Activated naive CD8-positive, alpha-beta T cell treated with anti-CD3 and anti-CD28 coated beads for 36 hours (primary cell): Measurements from ENCODE around the gene TTC16. TPM values are rescaled to one million over a fixed set of nuclear protein-coding genes. Genes with fewer than 3 reads are reported as not detected.
A peak's percentile ranks its signal among the peaks of the same experiment; 100 is the strongest.

Experiments used
- DNase-seq: peaks from one replicate; pipeline ENCODE4 v3.0.0; 2021
- H3K27ac Mint-ChIP-seq: one replicate; pipeline ENCODE4 v1.8.0; 2022; ENCODE audit warnings: mild to moderate bottlenecking, moderate library complexity, mixed read lengths
- H3K27me3 Mint-ChIP-seq: one replicate; pipeline ENCODE4 v1.8.0; 2022; ENCODE audit warnings: mild to moderate bottlenecking, mixed read lengths
- H3K36me3 Mint-ChIP-seq: one replicate; pipeline ENCODE4 v1.8.0; 2021; ENCODE audit warnings: mild to moderate bottlenecking, mixed read lengths
- H3K4me1 Mint-ChIP-seq: one replicate; pipeline ENCODE4 v1.8.0; 2021; ENCODE audit warnings: mixed read lengths
- H3K4me3 Mint-ChIP-seq: one replicate; pipeline ENCODE4 v1.8.0; 2022; ENCODE audit warnings: mild to moderate bottlenecking, moderate library complexity, mixed read lengths
- H3K9me3 Mint-ChIP-seq: one replicate; pipeline ENCODE4 v1.8.0; 2022; ENCODE audit warnings: mixed read lengths
- total RNA-seq, 2 experiments: library from RNA; stranded (reverse); gene quantifications; one replicate each; pipeline ENCODE4 v1.2.3, GENCODE V29; 2021

TTC16 gene, protein sequence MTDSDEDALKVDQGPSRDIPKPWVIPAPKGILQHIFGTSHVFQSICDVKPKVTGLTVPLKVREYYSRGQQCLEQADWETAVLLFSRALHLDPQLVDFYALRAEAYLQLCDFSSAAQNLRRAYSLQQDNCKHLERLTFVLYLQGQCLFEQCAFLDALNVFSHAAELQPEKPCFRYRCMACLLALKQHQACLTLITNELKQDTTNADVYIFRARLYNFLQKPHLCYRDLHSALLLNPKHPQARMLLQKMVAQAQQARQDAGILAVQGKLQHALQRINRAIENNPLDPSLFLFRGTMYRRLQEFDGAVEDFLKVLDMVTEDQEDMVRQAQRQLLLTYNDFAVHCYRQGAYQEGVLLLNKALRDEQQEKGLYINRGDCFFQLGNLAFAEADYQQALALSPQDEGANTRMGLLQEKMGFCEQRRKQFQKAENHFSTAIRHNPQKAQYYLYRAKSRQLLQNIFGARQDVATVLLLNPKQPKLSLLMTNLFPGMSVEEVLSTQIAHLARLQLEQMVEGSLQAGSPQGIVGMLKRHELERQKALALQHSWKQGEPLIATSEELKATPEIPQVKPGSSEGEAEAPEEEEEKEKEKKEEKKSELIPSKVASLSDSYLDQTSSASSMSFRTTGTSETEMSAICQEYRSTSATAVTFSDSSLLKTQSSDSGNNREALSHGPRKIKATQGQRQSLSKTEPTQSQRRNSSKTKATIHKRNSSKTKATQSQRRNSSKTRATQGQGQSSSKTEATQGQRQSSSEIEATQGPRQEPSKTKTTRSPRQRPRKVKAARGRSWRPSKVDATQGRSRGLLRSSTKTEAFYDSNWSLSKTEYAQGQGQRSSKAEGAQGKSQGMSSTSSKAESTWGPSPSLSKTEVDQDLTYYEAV
- 1 to 10 TPM; 1.3 to 1.4 TPM for total RNA-seq

DNA sequence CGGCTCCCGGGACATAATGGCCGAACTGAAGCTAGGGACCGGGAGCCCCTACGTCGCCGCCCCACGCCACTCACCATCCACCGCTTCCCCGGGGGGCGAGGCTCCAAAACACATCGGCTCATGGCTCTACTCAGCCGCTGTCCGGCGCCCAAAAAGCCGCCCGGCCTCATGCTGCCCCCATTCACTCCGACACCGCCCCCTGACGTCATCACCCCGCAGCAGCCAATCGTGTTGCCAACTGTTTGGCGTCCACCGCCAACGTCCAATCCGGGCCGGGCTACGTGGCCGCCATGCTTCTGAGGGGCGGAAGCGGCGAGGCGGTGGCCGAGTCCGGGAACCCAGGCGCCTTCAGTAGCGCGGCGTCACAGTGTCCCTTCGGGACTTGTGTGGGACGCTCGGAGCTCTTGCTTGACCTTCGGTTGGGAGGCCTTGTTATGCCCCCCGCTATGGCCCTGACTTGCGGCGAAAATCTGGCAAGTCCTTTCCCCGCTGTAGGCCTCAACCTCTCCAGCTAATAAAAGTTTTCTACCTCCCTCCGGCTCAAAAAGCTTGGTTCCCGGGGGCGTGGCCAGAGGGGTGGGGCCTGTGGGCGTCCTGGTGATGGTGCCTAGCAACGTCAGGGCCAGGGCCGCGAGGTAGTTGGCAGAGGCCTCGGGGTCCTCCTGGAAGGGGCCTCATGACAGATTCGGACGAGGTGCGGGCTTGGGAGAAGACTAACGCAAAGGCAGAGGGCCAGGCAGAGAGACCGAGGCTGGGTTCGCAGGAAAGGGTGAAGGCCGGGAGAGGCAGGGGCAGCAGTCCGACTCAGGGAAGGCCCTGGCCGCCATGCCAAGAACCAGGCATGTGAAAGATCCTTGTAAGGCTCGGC, at the start of gene TTC16, which contains the start of gene PTRH1:
TTC16 (plus strand) TSS at position 610 of the 868 bp plus-strand sequence; CDS start at position 677, 67 bp downstream.
PTRH1 (minus strand) TSS at position 194 of the 868 bp plus-strand sequence; CDS start at position 170, 24 bp downstream.
- Mint-ChIP-seq H3K36me3 (no peaks in the 10 kb centered on the region), H3K4me1 (peaks cover 27% of the 10 kb centered on the region), H3K4me3 (peak within 1 kb of the TSS; percentile 97), H3K27me3 (no peaks in the 10 kb centered on the region), H3K27ac (peak within 1 kb of the TSS; percentile 92), H3K9me3 (no peaks in the 10 kb centered on the region)
- peak; percentile 99 for DNase-seq

DNA sequence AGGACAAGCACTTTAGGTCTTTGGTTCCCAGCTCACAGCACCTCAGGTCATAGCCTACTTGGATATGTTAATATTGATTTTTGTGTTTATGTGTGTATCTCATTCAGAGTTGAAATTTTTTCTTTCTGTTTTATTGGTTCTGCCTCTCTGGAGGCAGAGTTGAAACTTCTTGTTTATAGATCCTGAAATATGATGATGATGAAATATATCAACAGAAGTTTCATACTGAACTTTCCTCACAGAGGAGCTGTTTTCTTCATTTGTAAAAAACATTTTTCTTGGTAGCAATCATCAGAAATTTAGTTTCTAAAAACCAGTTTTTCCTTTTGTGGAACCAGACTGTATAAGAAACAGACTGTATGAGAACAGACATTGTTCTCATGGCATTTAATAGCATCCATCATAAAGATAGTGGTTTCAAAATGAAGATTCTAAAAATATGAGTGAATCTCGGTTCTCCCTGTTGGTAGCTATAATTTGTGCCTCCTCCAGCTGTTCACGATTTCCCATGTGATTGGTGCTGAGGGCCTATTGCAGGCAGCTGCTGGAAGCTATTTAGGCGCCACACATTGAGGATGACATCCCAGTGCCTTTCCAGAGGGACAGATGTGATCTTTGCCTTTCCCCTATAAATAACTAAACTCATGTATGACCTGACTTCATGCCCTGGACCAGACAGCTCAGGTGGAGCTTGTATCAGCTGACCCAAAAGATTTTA, 48.6 kb upstream of the TTC16 start:
- Mint-ChIP-seq H3K27me3 (no peaks in the 10 kb centered on the region), H3K27ac (no peak overlapping the region), H3K4me3 (no peak overlapping the region), H3K9me3 (no peaks in the 10 kb centered on the region), H3K36me3 (no peaks in the 10 kb centered on the region), H3K4me1 (no peaks in the 10 kb centered on the region)
- DNase-seq, result no peak

DNA sequence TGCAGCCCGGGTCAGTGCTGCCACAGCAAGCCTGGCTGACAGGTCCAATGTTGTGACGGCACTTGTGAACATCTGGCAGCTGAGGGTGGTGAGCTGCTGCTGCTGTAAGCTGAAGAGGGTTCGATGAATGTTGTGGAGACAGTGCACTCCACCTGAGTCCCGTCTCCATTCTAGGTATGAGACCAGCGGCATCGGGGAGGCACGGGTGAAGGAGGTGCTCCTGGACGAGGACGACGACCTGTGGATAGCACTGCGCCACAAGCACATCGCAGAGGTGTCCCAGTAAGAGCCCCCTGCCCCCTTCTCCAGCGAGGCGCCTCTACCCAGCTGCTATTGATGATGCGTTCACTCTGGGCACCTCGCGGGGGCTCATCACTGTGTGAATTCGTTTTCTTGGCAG, 48.0 kb upstream of the TTC16 start:
- Mint-ChIP-seq H3K4me3 (no peak overlapping the region), H3K27ac (no peak overlapping the region), H3K4me1 (no peaks in the 10 kb centered on the region), H3K9me3 (no peaks in the 10 kb centered on the region), H3K36me3 (no peaks in the 10 kb centered on the region), H3K27me3 (no peaks in the 10 kb centered on the region)
- no peak for DNase-seq

DNA sequence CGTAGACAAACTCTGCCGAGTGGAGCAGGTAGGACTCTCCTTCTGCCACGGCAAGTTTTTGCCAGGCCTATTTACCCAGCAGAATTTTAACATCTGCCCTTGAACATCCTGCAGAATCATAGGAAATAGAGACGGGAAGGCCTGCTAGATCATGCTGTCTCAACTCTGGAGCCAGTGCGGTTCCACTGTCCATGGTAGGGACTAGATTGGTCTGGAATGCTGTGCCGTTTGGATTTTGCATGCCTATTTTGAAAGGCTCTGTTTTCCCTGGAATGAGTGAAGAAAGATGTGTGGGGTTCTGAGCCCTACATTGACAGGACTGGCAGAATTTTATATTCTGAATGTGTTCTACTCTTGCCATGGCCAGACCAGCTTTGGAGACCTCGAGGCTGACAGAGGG, 42.6 kb upstream of the TTC16 start:
- H3K9me3 Mint-ChIP-seq, result no peaks in the 10 kb centered on the region
- no peak for DNase-seq
- no peak overlapping the region for H3K27ac Mint-ChIP-seq
- H3K4me3 Mint-ChIP-seq, result no peak overlapping the region
- no peaks in the 10 kb centered on the region for H3K27me3 Mint-ChIP-seq
- H3K4me1 Mint-ChIP-seq, result no peaks in the 10 kb centered on the region
- H3K36me3 Mint-ChIP-seq, result peaks cover 2% of the 10 kb centered on the region

DNA sequence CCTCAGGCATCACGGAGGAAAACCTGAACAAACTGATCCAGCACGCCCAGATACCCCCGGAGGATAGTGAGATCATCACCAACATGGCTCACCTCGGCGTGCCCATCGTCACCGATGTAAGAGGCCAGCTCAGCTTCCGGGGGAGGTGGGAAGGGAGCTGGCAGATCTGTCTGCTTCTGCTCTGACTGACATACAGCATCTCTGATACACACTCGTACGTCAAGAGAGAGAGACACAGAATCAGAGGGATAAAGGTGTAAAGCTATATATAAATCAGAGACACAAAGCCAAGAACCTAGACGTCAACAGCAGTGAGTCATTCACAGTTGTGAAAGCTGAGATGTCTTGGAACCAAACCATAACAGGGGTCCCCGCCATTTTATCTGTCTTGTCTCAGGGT, 39.2 kb upstream of the TTC16 start:
- no peak overlapping the region for H3K27ac Mint-ChIP-seq
- no peak for DNase-seq
- H3K4me1 Mint-ChIP-seq, result no peaks in the 10 kb centered on the region
- H3K36me3 Mint-ChIP-seq, result peaks cover 4% of the 10 kb centered on the region
- no peaks in the 10 kb centered on the region for H3K27me3 Mint-ChIP-seq
- H3K9me3 Mint-ChIP-seq, result no peaks in the 10 kb centered on the region
- no peak overlapping the region for H3K4me3 Mint-ChIP-seq

DNA sequence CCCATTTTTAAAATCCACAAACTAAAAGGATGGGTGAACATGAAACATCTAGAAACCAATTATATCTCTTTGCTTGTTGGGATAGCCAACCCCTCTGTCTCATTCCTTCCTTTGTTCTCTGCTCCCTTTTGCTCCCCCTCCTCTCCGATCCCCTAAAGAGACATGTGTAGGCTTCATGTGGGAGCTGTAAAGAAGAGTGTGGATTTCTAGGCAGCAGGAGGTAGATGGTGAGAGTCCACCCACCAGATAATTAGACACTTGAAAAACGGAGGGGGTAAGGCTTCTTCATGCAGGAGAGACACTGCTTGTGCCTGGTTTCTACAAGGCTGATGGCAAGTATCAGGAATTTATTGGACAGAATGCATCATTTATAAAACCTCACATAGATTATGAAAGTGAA, 36.4 kb upstream of the TTC16 start:
- no peak overlapping the region for H3K27ac Mint-ChIP-seq
- no peak overlapping the region for H3K4me3 Mint-ChIP-seq
- peaks cover 2% of the 10 kb centered on the region for H3K36me3 Mint-ChIP-seq
- DNase-seq, result no peak
- H3K4me1 Mint-ChIP-seq, result no peaks in the 10 kb centered on the region
- no peaks in the 10 kb centered on the region for H3K9me3 Mint-ChIP-seq
- no peaks in the 10 kb centered on the region for H3K27me3 Mint-ChIP-seq

DNA sequence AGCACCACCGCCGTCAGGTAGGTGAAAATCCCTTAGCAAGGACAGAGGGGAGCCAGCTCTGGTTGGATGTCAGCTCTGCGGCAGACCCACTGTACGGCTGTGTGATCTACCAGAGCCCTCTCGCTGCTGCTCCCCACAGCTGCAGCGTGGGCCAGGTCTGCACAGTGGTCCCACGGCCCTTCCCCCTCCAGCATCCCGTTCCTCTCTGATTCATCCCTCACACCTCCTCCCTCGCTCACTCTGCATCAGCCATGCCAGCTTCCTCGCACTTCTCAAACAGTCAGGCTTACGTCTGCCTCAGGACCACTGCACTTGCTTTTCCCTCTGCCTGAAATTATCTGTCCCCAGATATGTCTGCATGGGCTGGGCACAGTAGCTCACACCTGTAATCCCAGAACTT, 35.7 kb upstream of the TTC16 start:
- H3K9me3 Mint-ChIP-seq, result no peaks in the 10 kb centered on the region
- no peaks in the 10 kb centered on the region for H3K4me1 Mint-ChIP-seq
- H3K27ac Mint-ChIP-seq, result no peak overlapping the region
- DNase-seq, result no peak
- H3K4me3 Mint-ChIP-seq, result no peak overlapping the region
- H3K27me3 Mint-ChIP-seq, result no peaks in the 10 kb centered on the region
- peaks cover 5% of the 10 kb centered on the region for H3K36me3 Mint-ChIP-seq

DNA sequence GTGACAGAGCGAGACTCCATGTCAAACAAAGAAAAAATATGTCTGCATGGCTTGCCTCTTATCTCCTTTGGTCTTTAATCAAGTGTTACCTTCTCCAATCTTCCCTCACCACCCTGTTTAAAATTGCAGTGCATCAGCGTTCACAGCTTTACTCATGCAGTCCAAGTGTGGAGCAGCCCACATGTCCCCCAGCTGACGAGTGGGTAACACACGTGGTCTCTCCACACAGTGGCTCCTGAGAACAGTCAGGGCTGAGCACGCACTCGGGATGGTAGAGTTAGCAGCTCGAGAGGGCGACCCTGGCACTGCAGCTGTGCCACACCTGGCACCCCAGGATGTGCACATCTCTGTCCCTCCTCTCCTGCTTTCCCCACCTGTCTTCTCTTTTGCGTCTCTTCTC, 35.0 kb upstream of the TTC16 start:
- Mint-ChIP-seq H3K4me1 (no peaks in the 10 kb centered on the region), H3K36me3 (peaks cover 5% of the 10 kb centered on the region), H3K27ac (no peak overlapping the region), H3K4me3 (no peak overlapping the region), H3K27me3 (no peaks in the 10 kb centered on the region), H3K9me3 (no peaks in the 10 kb centered on the region)
- no peak for DNase-seq

DNA sequence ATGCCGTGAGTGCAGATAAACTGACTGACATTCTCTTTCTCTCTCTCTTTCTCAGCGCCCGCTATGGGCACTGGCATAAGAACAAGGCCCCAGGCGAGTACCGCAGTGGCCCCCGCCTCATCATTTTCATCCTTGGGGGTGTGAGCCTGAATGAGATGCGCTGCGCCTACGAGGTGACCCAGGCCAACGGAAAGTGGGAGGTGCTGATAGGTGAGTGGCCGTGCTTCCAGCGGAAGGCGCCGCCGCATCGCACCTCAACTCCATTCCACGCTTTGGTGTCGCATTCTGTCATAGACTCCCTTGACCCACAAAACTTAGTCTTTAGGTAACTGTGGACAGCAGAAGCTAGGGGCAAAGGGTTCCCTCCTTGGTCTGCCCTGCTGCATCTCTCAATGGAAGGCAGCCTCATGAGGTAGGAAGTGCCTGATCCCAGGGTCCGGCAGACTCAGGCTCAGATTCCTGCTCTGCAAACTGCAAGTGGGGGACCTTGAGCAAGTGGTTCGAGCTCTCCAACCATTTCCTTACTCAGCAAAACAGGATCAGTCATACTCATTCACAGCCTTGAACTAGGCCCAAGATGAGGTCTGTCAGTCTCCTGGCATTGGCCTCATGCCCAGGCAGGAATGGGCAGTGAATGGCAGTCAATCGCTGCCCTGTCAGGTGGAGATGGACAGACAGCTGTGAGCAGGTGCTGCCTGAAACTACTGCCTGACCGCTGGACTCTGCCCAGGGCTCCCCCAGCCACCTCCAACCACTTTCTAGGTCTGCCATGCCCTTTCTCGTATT, 33.3 kb upstream of the TTC16 start:
- Mint-ChIP-seq H3K4me3 (no peak overlapping the region), H3K9me3 (no peaks in the 10 kb centered on the region), H3K4me1 (no peaks in the 10 kb centered on the region), H3K27ac (no peak overlapping the region), H3K36me3 (peaks cover 5% of the 10 kb centered on the region), H3K27me3 (no peaks in the 10 kb centered on the region)
- no peak for DNase-seq

DNA sequence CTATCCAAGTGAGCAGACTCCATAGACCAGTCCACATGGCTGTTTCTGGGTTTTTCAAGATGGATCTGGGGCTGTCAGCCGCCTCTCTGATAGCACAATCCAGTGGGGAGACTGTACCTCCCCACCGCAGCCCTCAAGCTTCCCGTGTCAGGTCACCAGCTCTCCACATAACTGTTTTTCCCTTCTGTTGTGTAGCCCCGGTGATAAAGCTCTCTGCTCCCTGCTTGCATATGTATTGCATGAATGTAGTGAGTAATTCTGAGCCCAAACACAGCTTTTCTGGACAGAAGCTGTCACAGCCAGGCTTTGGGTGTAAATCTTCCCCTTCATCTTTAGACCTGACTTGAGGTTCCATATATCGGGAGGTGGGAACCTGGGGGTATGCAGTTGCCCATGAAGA, 32.2 kb upstream of the TTC16 start:
- no peaks in the 10 kb centered on the region for H3K27me3 Mint-ChIP-seq
- no peak overlapping the region for H3K4me3 Mint-ChIP-seq
- no peaks in the 10 kb centered on the region for H3K9me3 Mint-ChIP-seq
- H3K4me1 Mint-ChIP-seq, result no peaks in the 10 kb centered on the region
- H3K27ac Mint-ChIP-seq, result no peak overlapping the region
- peaks cover 5% of the 10 kb centered on the region for H3K36me3 Mint-ChIP-seq
- DNase-seq, result no peak

DNA sequence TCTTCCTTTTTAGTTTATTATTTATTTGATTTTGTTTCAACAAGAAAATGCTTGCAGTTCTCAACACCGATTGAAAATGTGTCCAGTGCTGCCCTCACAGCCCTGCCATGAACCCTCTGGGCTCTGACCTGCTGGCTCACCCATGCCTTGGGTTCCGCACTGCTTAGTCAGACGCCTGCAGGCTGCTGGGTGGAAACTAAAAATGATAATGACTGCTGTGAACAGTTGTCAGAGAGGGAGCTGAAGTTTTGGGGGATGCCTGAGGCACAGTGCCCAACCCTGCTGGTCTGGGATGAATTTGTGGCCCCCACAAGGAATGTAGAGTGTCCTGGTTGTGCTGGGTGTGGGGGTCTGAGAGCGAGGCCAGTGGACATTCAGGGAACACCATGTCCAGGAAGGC, 31.3 kb upstream of the TTC16 start:
- H3K36me3 Mint-ChIP-seq, result peaks cover 3% of the 10 kb centered on the region
- no peak overlapping the region for H3K4me3 Mint-ChIP-seq
- H3K4me1 Mint-ChIP-seq, result no peaks in the 10 kb centered on the region
- no peaks in the 10 kb centered on the region for H3K27me3 Mint-ChIP-seq
- no peaks in the 10 kb centered on the region for H3K9me3 Mint-ChIP-seq
- H3K27ac Mint-ChIP-seq, result no peak overlapping the region
- no peak for DNase-seq

DNA sequence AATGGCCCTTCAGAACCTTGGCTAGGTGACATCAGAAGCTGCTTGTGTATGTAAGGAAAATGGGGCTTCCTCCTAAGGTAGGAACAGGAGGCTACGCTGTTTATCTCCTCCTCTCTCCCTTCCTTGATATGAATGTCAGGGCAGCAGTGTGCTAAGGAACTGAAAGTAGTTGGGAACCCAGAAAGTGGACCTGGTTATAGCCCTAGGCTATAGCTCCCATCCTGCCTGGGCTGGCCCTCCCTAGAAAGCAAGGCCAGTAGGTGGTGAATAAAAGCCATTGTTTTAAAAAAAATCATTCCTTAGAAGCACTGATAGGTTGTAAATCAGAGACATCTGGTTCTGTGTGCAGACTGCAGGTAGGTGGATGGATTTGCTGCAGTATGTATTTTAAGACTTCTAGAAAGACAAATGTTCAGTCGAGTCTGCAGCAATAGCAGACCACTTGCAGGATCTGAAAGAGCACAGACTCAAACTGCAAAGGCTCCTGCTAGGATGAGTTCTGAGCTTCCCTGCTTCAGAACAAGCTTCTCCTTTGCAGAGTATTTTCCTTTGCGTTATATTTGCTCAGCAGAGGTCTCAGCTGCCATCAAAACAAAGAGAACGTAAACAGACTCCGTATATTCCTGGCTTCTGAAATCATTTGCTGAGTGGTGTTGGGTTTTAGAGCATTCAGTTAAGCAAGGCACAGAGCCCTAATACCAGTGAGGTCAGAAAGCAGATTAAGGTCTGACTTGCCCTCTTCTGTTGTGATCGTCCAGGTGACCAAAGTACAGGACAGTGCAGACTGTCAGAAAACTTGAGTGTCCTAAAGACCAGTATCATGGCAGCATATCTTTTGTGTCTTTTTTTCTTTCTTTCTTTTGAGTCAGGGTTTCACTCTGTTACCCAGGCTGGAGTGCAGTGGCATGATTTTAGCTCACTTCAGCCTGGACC, 29.2 kb upstream of the TTC16 start:
- no peak for DNase-seq
- Mint-ChIP-seq H3K27me3 (no peaks in the 10 kb centered on the region), H3K36me3 (peaks cover 3% of the 10 kb centered on the region), H3K9me3 (no peaks in the 10 kb centered on the region), H3K27ac (no peak overlapping the region), H3K4me1 (no peaks in the 10 kb centered on the region), H3K4me3 (no peak overlapping the region)
